ENCODE data around the gene FAM50A. TPM values are rescaled to one million over a fixed set of nuclear protein-coding genes. Genes with fewer than 3 reads are reported as not detected.
"Not testable (repeated sequence)": the region's sequence is repeated elsewhere in the genome, so short reads cannot be mapped to it uniquely, and the experiment has no call there.

Gene FAM50A
- total RNA-seq, 4 donors from 2014 or later, result 39.9 to 130 (median 52.0) TPM

DNA sequence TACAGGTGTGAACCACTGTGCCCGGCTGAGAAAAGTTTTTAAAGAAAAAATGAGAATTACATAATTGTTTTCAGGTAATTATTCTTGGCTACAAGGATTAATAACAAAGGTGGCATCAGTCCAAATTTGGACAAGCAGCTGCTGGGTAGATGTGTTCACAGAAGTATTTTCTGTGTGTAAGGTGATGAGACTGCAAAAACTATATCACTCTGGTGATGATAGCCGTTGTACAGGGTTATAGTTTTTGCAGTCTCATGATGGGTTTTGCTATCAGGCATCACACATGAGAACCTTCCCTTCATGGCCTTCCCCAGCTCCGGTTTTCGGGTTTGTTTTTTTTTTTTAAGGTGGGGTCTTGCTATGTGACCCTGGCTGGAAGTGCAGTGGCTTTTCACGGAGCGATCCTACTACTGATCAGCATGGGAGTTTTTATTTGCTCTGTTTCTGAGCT lies 51.6 kb downstream of the FAM50A start:
- DNase-seq, result no peak
- in situ Hi-C loops (cut with MboI; ENCODE audit: low pct_ligation_motif_present in 1 of 4, low pct_unique_long_range_greater_than_20kb in 1 of 4, low sequenced_read_pairs in 3 of 4), result no loop called here
- intact Hi-C loops (cut with DNase I; ENCODE audit: low total_unique reads), result no loop called here
- Histone ChIP-seq H3K9me3 (no peaks in the 10 kb centered on the region), H3K27me3 (no peaks in the 10 kb centered on the region), H3K4me3 (no peak overlapping the region), H3K27ac (no peak overlapping the region), H3K4me1 (no peaks in the 10 kb centered on the region), H3K36me3 (no peaks in the 10 kb centered on the region)
- WGBS, 2 donors (ENCODE audit: low coverage in 1 of 2), result 69 to 86% methylated on average over 3 to 6 of the region's 6 CpGs
- TF ChIP-seq POLR2A (IDR thresholded peaks at IDR 0.05) (no peak), EP300 (IDR thresholded peaks at IDR 0.05; ENCODE audit: low read depth) (no peak), POLR2AphosphoS5 (IDR thresholded peaks at IDR 0.05) (no peak)
- TF ChIP-seq, protein P1, sequence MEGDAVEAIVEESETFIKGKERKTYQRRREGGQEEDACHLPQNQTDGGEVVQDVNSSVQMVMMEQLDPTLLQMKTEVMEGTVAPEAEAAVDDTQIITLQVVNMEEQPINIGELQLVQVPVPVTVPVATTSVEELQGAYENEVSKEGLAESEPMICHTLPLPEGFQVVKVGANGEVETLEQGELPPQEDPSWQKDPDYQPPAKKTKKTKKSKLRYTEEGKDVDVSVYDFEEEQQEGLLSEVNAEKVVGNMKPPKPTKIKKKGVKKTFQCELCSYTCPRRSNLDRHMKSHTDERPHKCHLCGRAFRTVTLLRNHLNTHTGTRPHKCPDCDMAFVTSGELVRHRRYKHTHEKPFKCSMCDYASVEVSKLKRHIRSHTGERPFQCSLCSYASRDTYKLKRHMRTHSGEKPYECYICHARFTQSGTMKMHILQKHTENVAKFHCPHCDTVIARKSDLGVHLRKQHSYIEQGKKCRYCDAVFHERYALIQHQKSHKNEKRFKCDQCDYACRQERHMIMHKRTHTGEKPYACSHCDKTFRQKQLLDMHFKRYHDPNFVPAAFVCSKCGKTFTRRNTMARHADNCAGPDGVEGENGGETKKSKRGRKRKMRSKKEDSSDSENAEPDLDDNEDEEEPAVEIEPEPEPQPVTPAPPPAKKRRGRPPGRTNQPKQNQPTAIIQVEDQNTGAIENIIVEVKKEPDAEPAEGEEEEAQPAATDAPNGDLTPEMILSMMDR (IDR thresholded peaks at IDR 0.05), result no peak

DNA sequence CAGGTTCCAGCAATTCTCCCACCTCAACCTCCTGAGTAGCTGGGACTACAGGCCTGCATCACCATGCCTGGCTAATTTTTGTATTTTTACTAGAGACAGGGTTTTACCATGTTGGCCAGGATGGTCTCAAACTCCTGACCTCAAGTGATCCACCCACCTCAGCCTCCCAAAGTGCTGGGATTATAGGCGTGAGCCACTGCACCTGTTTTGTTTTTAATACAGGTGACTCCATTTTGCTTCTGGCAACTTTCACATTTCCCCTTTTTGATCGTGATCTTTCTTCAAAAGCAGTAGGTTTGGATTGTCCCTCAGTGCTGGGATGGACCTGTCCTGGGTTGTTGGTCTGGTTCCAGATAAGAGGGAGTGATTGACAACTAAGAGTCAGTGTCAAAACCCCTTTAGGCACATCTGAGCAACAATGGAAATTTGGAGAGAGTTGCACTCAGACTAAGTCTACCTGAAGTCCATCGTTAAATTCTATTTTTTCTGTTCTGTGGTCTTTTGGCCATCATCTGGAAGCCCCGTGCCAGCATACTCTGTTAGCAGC lies 52.7 kb downstream of the FAM50A start:
- DNase-seq; H3K27me3 ChIP-seq; H3K4me1 ChIP-seq; H3K27ac ChIP-seq; H3K9me3 ChIP-seq; H3K36me3 ChIP-seq; in situ Hi-C loops (cut with MboI; ENCODE audit: low pct_ligation_motif_present in 1 of 4, low pct_unique_long_range_greater_than_20kb in 1 of 4, low sequenced_read_pairs in 3 of 4); H3K4me3 ChIP-seq; intact Hi-C loops (cut with DNase I; ENCODE audit: low total_unique reads): not testable (repeated sequence)
- WGBS, 2 donors (ENCODE audit: low coverage in 1 of 2), result 73% methylated on average over 4 of the region's 4 CpGs; no CpG with 5 or more reads in 1 of the 2 donors

Small RNA genes within 50 kb of the gene (small RNA-seq; reads per million reads assigned to genes)
- gene MIR6858 (0 to 0.56 (median 0.39) reads per million in 4 donors), gene RN7SL697P (0 reads per million in 4 donors), gene SNORA70 (0 reads per million in 4 donors)

Other genes starting within 250 kb of the FAM50A start
- not detected for gene OPN1MW2, start 224.4 kb upstream of the FAM50A start, total RNA-seq
- gene OPN1MW3, start 186.6 kb upstream of the FAM50A start, total RNA-seq, result not detected
- not detected for gene TEX28, start 149.0 kb upstream of the FAM50A start, total RNA-seq
- not detected for gene TKTL1, start 148.3 kb upstream of the FAM50A start, total RNA-seq
- gene FLNA, start 69.5 kb upstream of the FAM50A start, total RNA-seq, result 1,000 to 10,000 TPM in 2 of 4 donors, 100 to 1,000 TPM in 2; 632 to 3,163 (median 1,262) TPM
- 10 to 100 TPM; 27.3 to 89.8 (median 55.5) TPM for gene EMD, start 64.8 kb upstream of the FAM50A start, total RNA-seq
- gene RPL10, start 45.8 kb upstream of the FAM50A start, total RNA-seq, result 1,000 to 10,000 TPM; 1,352 to 4,861 (median 3,415) TPM
- 100 to 1,000 TPM in 1 of 4 donors, 10 to 100 TPM in 3; 15.9 to 156 (median 36.9) TPM for gene DNASE1L1, start 34.9 kb upstream of the FAM50A start, total RNA-seq
- gene TAFAZZIN, start 32.6 kb upstream of the FAM50A start, total RNA-seq, result 100 to 1,000 TPM in 2 of 4 donors, 10 to 100 TPM in 2; 46.7 to 495 (median 101) TPM
- gene ATP6AP1, start 15.5 kb upstream of the FAM50A start, total RNA-seq, result 100 to 1,000 TPM in 1 of 4 donors, 10 to 100 TPM in 3; 26.5 to 118 (median 61.7) TPM
- gene GDI1, start 7.0 kb upstream of the FAM50A start, total RNA-seq, result 100 to 1,000 TPM in 3 of 4 donors, 10 to 100 TPM in 1; 86.6 to 173 (median 119) TPM
- gene PLXNA3, start 14.1 kb downstream of the FAM50A start, total RNA-seq, result 100 to 1,000 TPM in 1 of 4 donors, 10 to 100 TPM in 3; 17.3 to 128 (median 52.8) TPM
- gene LAGE3, start 35.1 kb downstream of the FAM50A start, total RNA-seq, result 10 to 100 TPM in 2 of 4 donors, 1 to 10 TPM in 1, not detected in 1; 3.0 to 28.4 (median 23.3) TPM
- gene UBL4A, start 42.5 kb downstream of the FAM50A start, total RNA-seq, result 10 to 100 TPM; 19.9 to 50.7 (median 42.7) TPM
- gene SLC10A3, start 46.5 kb downstream of the FAM50A start, total RNA-seq, result 100 to 1,000 TPM in 1 of 4 donors, 10 to 100 TPM in 3; 26.7 to 117 (median 34.4) TPM
- 100 to 1,000 TPM in 1 of 4 donors, 10 to 100 TPM in 3; 62.7 to 112 (median 72.5) TPM for gene FAM3A, start 72.1 kb downstream of the FAM50A start, total RNA-seq
- 10 to 100 TPM in 3 of 4 donors, 1 to 10 TPM in 1; 7.4 to 24.4 (median 19.3) TPM for gene G6PD, start 102.7 kb downstream of the FAM50A start, total RNA-seq
- 10 to 100 TPM; 12.2 to 61.1 (median 25.1) TPM for gene IKBKG, start 103.5 kb downstream of the FAM50A start, total RNA-seq
- gene CTAG1A, start 141.0 kb downstream of the FAM50A start, total RNA-seq, result not detected
- not detected for gene CTAG1B, start 175.1 kb downstream of the FAM50A start, total RNA-seq
- gene CTAG2, start 209.4 kb downstream of the FAM50A start, total RNA-seq, result not detected